Osteoblast (primary cell): ENCODE data around the gene TUBB2B. TPM values are rescaled to one million over a fixed set of nuclear protein-coding genes. Genes with fewer than 3 reads are reported as not detected.

Experiments used
- DNase-seq: peaks from one replicate; pipeline ENCODE4 v3.0.0; 2011; ENCODE audit warnings: low spot score, mixed read lengths; ENCODE audit not compliant: insufficient read length; ENCODE audit errors: missing footprints
- H2AFZ ChIP-seq: 2 replicates; pipeline ENCODE4 v1.6.0; 2011; ENCODE audit warnings: mild to moderate bottlenecking, low read length
- H3K27ac ChIP-seq: 2 replicates; pipeline ENCODE4 v1.5.1; 2011; ENCODE audit warnings: mild to moderate bottlenecking, low read depth, low read length, moderate library complexity
- H3K27me3 ChIP-seq: 2 replicates; pipeline ENCODE4 v1.6.0; 2012; ENCODE audit warnings: mild to moderate bottlenecking, control low read depth, inconsistent platforms, low read length, moderate library complexity; ENCODE audit not compliant: insufficient read depth
- H3K36me3 ChIP-seq: 2 replicates; pipeline ENCODE4 v1.5.1; 2011; ENCODE audit warnings: mild to moderate bottlenecking, low read length, control low read depth, moderate library complexity; ENCODE audit not compliant: insufficient read depth
- H3K4me1 ChIP-seq: 2 replicates; pipeline ENCODE4 v1.5.1; 2011; ENCODE audit warnings: mild to moderate bottlenecking, low read length, control low read depth, moderate library complexity; ENCODE audit not compliant: insufficient read depth
- H3K4me2 ChIP-seq: 2 replicates; pipeline ENCODE4 v1.6.0; 2011; ENCODE audit warnings: mild to moderate bottlenecking, low read length; ENCODE audit not compliant: insufficient read depth
- H3K4me3 ChIP-seq: fragments of 200-600 bp; sonication (generic); 3 replicates; pipeline ENCODE4 v1.5.1; 2012; ENCODE audit warnings: mild to moderate bottlenecking, low read length, inconsistent platforms; ENCODE audit not compliant: insufficient read depth
- H3K79me2 ChIP-seq: 2 replicates; pipeline ENCODE4 v1.6.0; 2012; ENCODE audit warnings: mild to moderate bottlenecking, low read length, control low read depth, inconsistent platforms; ENCODE audit not compliant: insufficient read depth
- H3K9me3 ChIP-seq: 2 replicates; pipeline ENCODE4 v1.5.1; 2011; ENCODE audit warnings: low read depth, low read length, control low read depth
- H4K20me1 ChIP-seq: 2 replicates; pipeline ENCODE4 v1.6.0; 2012; ENCODE audit warnings: mild to moderate bottlenecking, low read length, control low read depth; ENCODE audit not compliant: insufficient read depth
- CTCF ChIP-seq: IDR thresholded peaks from 2 replicates; pipeline ENCODE4 v1.5.1; 2011; ENCODE audit warnings: mild to moderate bottlenecking, low read depth, low read length, moderate library complexity; ENCODE audit errors: extremely low read depth
- total RNA-seq: library from RNA; depleted of rRNA; stranded (reverse); fragments of >200 nt; gene quantifications from 2 replicates; pipeline ENCODE4 v1.2.3, GENCODE V29; 2012

The TUBB2B gene
- total RNA-seq, 1 donor, result 9.0 TPM

- H3K27me3 ChIP-seq, result peaks cover 3% of the 10 kb centered on the region
- no peak overlapping the region for H3K27ac ChIP-seq
- peaks cover 69% of the 10 kb centered on the region for H3K79me2 ChIP-seq
- no peak for TF ChIP-seq CTCF
- no peaks in the 10 kb centered on the region for H3K9me3 ChIP-seq
- H3K4me1 ChIP-seq, result peaks cover 19% of the 10 kb centered on the region
- H3K4me2 ChIP-seq, result no peak overlapping the region
- H3K4me3 ChIP-seq, result no peak overlapping the region
- peak; percentile 46 for DNase-seq
- peaks cover 18% of the 10 kb centered on the region for H4K20me1 ChIP-seq
- H3K36me3 ChIP-seq, result peaks cover 19% of the 10 kb centered on the region
- H2AFZ ChIP-seq, result no peak overlapping the region
Observed at GRCh38 chr6:3261518-3261820, 34.0 kb upstream of the TUBB2B start.

GRCh38 chr6:3260772-3261517, 33.5 kb upstream of the TUBB2B start:
- peaks cover 19% of the 10 kb centered on the region for H3K36me3 ChIP-seq
- peaks cover 63% of the 10 kb centered on the region for H3K79me2 ChIP-seq
- H3K27me3 ChIP-seq, result peaks cover 7% of the 10 kb centered on the region
- H3K27ac ChIP-seq, result no peak overlapping the region
- peaks cover 19% of the 10 kb centered on the region for H3K4me1 ChIP-seq
- peak overlapping the region; percentile 98 for H3K4me2 ChIP-seq
- no peak overlapping the region for H3K4me3 ChIP-seq
- no peak for TF ChIP-seq CTCF
- DNase-seq, result peak; percentile 77
- H2AFZ ChIP-seq, result no peak overlapping the region
- no peaks in the 10 kb centered on the region for H3K9me3 ChIP-seq
- peaks cover 15% of the 10 kb centered on the region for H4K20me1 ChIP-seq

GRCh38 chr6:3260296-3260695, 32.8 kb upstream of the TUBB2B start:
- Histone ChIP-seq H2AFZ (no peak overlapping the region), H3K4me1 (peaks cover 19% of the 10 kb centered on the region), H3K4me2 (peak overlapping the region; percentile 98), H3K9me3 (no peaks in the 10 kb centered on the region), H3K27ac (no peak overlapping the region), H4K20me1 (peaks cover 15% of the 10 kb centered on the region), H3K27me3 (peaks cover 7% of the 10 kb centered on the region), H3K36me3 (peaks cover 19% of the 10 kb centered on the region), H3K79me2 (peaks cover 62% of the 10 kb centered on the region), H3K4me3 (no peak overlapping the region)
- DNase-seq, result no peak
- no peak for TF ChIP-seq CTCF

- Histone ChIP-seq H3K4me2 (peak overlapping the region; percentile 98), H2AFZ (peak overlapping the region; percentile 92), H3K9me3 (no peaks in the 10 kb centered on the region), H3K27ac (peak overlapping the region; percentile 58), H3K36me3 (peaks cover 15% of the 10 kb centered on the region), H3K79me2 (peaks cover 54% of the 10 kb centered on the region), H4K20me1 (peaks cover 15% of the 10 kb centered on the region), H3K4me3 (peak overlapping the region; percentile 94), H3K27me3 (peaks cover 7% of the 10 kb centered on the region), H3K4me1 (peaks cover 19% of the 10 kb centered on the region)
- TF ChIP-seq CTCF, result peak; percentile 11
- DNase-seq, result peak; percentile 90
Observed at GRCh38 chr6:3259491-3259958, 32.1 kb upstream of the TUBB2B start.
